ENCODE measurements around the gene SH3PXD2B. TPM values are rescaled to one million over a fixed set of nuclear protein-coding genes. Genes with fewer than 3 reads are reported as not detected.
A peak's percentile ranks its signal among the peaks of the same experiment; 100 is the strongest.

Gene SH3PXD2B
- total and polyA plus RNA-seq, 2 donors (not counting 1 experiment from before 2014, with no cell fraction given): not detected

DNA sequence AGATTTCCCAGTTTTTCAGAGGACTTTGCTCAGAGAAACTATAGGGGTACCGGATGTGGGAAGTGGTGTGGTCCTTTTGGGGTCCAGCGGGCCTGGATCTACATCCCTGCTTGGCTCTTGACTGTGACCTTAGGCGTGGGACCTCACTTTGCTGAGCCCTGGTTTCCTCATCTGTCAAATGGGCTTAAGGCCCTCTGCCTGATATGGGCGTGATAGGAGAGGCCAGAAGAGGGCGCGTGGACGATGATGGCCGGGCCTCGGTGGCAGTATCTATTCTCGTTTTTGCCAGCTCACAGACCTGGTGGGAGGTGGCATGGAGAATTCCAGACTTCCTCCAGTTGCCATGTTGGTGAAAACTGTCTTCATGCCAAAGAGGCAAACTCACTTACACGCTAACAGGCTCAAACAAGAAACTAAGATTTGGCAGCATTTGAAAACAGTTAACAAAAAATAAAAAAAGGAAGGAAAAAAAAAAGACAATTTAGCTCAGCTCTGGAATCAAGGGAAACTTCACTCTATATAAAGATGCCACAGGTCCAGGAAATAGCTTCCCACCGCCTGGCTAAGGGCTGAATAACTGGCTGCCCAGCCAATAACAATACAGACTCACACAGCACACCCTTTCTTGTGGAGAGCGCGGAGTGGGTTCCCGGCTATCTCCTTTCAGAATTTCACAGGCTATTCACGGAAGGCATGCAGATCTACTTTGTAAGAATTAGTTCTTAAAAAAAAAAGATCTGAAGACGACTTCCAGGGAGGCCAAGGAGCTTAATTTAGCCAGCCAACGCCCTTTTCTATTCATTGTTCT is 1.7 kb downstream of the SH3PXD2B start:
- H3K4me1 ChIP-seq (ENCODE audit: control insufficient read depth in 2 of 2, insufficient read depth in 2 of 2, low read length in 2 of 2): peaks cover 7 to 8% of the 10 kb centered on the region in 2 donors
- peaks cover 0 to 51% (median 19%) of the 10 kb centered on the region in 4 experiments for H3K27me3 ChIP-seq (replicated peaks in 1 of 4; ENCODE audit: control extremely low read depth in 1 of 4, control insufficient read depth in 3 of 4, insufficient read depth in 4 of 4, low read length in 3 of 4)
- Mint-ChIP-seq H3K27ac (no peak overlapping the region), H3K4me1 (peaks cover 12% of the 10 kb centered on the region), H3K4me3 (peak overlapping the region; percentile 78), H3K27me3 (peaks cover 63% of the 10 kb centered on the region), H3K9me3 (ENCODE audit: insufficient read depth) (no peaks in the 10 kb centered on the region)
- intact Hi-C loops (cut with micrococcal nuclease): loop anchor here (10.0 kb wide), 1 partner anchor 462 kb away; no protein-coding TSS in a partner anchor
- H3K4me3 ChIP-seq (ENCODE audit: control extremely low read depth in 1 of 5, extremely low read depth in 1 of 5, insufficient read depth in 1 of 5, low read depth in 2 of 5, low read length in 4 of 5): no peak overlapping the region
- H4K20me1 ChIP-seq (ENCODE audit: control insufficient read depth, insufficient read depth, low read length, poor library complexity, severe bottlenecking): no peaks in the 10 kb centered on the region
- DNase-seq: no peak
- no peaks in the 10 kb centered on the region for H3K36me3 ChIP-seq (replicated peaks in 1 of 2; ENCODE audit: control extremely low read depth in 1 of 2, control insufficient read depth in 1 of 2, extremely low read depth in 1 of 2, insufficient read depth in 2 of 2, low read length in 1 of 2)
- WGBS (ENCODE audit: insufficient coverage): 83% methylated on average over 7 of the region's 18 CpGs
- H3K79me2 ChIP-seq (ENCODE audit: control insufficient read depth, insufficient read depth, low read length): no peaks in the 10 kb centered on the region
- no peak for TF ChIP-seq EZH2 (IDR thresholded peaks at IDR 0.05; ENCODE audit: borderline replicate concordance, insufficient read depth, low read depth, low read length, poor library complexity, severe bottlenecking)
- TF ChIP-seq, protein P1, sequence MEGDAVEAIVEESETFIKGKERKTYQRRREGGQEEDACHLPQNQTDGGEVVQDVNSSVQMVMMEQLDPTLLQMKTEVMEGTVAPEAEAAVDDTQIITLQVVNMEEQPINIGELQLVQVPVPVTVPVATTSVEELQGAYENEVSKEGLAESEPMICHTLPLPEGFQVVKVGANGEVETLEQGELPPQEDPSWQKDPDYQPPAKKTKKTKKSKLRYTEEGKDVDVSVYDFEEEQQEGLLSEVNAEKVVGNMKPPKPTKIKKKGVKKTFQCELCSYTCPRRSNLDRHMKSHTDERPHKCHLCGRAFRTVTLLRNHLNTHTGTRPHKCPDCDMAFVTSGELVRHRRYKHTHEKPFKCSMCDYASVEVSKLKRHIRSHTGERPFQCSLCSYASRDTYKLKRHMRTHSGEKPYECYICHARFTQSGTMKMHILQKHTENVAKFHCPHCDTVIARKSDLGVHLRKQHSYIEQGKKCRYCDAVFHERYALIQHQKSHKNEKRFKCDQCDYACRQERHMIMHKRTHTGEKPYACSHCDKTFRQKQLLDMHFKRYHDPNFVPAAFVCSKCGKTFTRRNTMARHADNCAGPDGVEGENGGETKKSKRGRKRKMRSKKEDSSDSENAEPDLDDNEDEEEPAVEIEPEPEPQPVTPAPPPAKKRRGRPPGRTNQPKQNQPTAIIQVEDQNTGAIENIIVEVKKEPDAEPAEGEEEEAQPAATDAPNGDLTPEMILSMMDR (IDR thresholded peaks at IDR 0.05): no peak
- ChIA-PET POLR2A (no interaction called here), CTCF (interaction anchor here (1.2 kb wide), 1 partner anchor 9 kb away, joined by 3 read pairs; no protein-coding TSS in a partner anchor)
- no peak overlapping the region for H3K9ac ChIP-seq (ENCODE audit: low read length)
- no peaks in the 10 kb centered on the region for H3K9me3 ChIP-seq (ENCODE audit: control extremely low read depth in 1 of 3, control insufficient read depth in 2 of 3, insufficient read depth in 1 of 3, low read length in 2 of 3)
- no peak overlapping the region for H2AFZ ChIP-seq (ENCODE audit: insufficient read depth, low read depth, low read length, poor library complexity, severe bottlenecking)
- H3K4me2 ChIP-seq (replicated peaks; ENCODE audit: low read depth, low read length, poor library complexity, severe bottlenecking): no peak overlapping the region
- no peak for ATAC-seq (ENCODE audit: low read depth)
- H3K27ac ChIP-seq (ENCODE audit: low read length in 2 of 2): no peak overlapping the region

DNA sequence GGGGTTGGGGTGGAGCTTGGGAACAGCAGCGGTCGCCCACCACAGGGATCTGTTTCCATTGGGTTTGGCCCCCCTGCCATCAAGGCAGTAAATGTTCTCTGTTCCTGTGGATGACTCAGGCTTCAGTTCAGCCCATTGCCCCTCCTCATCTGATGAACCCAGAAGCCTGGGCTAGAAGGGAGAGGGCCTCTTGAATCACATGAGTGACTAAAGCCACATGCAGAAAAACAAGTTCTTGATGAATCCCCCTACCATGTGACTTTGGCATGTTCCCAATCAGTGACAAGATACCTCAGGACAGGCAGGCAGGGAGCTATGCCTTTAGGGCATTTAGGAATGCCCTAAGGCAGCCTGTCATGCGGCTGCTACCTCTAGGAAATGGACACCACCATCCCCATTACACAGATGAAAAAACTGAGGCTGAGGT is 2.5 kb downstream of the SH3PXD2B start:
- no peak overlapping the region for H3K27ac ChIP-seq (ENCODE audit: low read length in 2 of 2)
- peaks cover 57% of the 10 kb centered on the region for H3K27me3 Mint-ChIP-seq
- H3K4me1 ChIP-seq (ENCODE audit: control insufficient read depth in 2 of 2, insufficient read depth in 2 of 2, low read length in 2 of 2): peaks cover 7 to 8% of the 10 kb centered on the region in 2 donors
- peaks cover 0 to 51% (median 19%) of the 10 kb centered on the region in 4 experiments for H3K27me3 ChIP-seq (replicated peaks in 1 of 4; ENCODE audit: control extremely low read depth in 1 of 4, control insufficient read depth in 3 of 4, insufficient read depth in 4 of 4, low read length in 3 of 4)
- H3K9ac ChIP-seq (ENCODE audit: low read length): no peak overlapping the region
- intact Hi-C loops (cut with micrococcal nuclease): loop anchor here (10.0 kb wide), 1 partner anchor 463 kb away; no protein-coding TSS in a partner anchor
- 96% methylated on average over 3 of the region's 3 CpGs for WGBS (ENCODE audit: insufficient coverage)
- no peaks in the 10 kb centered on the region for H3K9me3 ChIP-seq (ENCODE audit: control extremely low read depth in 1 of 3, control insufficient read depth in 2 of 3, insufficient read depth in 1 of 3, low read length in 2 of 3)
- no peaks in the 10 kb centered on the region for H3K9me3 Mint-ChIP-seq (ENCODE audit: insufficient read depth)
- no peaks in the 10 kb centered on the region for H4K20me1 ChIP-seq (ENCODE audit: control insufficient read depth, insufficient read depth, low read length, poor library complexity, severe bottlenecking)
- ChIA-PET POLR2A (no interaction called here), CTCF (interaction anchor here (0.8 to 1.2 kb wide), 2 partner anchors 9 to 27 kb away, joined by 3 read pairs; no protein-coding TSS in a partner anchor)
- no peak overlapping the region for H2AFZ ChIP-seq (ENCODE audit: insufficient read depth, low read depth, low read length, poor library complexity, severe bottlenecking)
- H3K27ac Mint-ChIP-seq: no peak overlapping the region
- H3K4me1 Mint-ChIP-seq: peaks cover 12% of the 10 kb centered on the region
- no peaks in the 10 kb centered on the region for H3K79me2 ChIP-seq (ENCODE audit: control insufficient read depth, insufficient read depth, low read length)
- H3K4me3 ChIP-seq (ENCODE audit: control extremely low read depth in 1 of 5, extremely low read depth in 1 of 5, insufficient read depth in 1 of 5, low read depth in 2 of 5, low read length in 4 of 5): no peak overlapping the region
- no peak for TF ChIP-seq EZH2 (IDR thresholded peaks at IDR 0.05; ENCODE audit: borderline replicate concordance, insufficient read depth, low read depth, low read length, poor library complexity, severe bottlenecking)
- TF ChIP-seq, protein P1 (IDR thresholded peaks at IDR 0.05): no peak
- no peak overlapping the region for H3K4me3 Mint-ChIP-seq
- H3K4me2 ChIP-seq (replicated peaks; ENCODE audit: low read depth, low read length, poor library complexity, severe bottlenecking): no peak overlapping the region
- DNase-seq (no peak), ATAC-seq (ENCODE audit: low read depth) (no peak)
- H3K36me3 ChIP-seq (replicated peaks in 1 of 2; ENCODE audit: control extremely low read depth in 1 of 2, control insufficient read depth in 1 of 2, extremely low read depth in 1 of 2, insufficient read depth in 2 of 2, low read length in 1 of 2): no peaks in the 10 kb centered on the region

Data from B cell (primary cell).